Activated T-cell treated with anti-CD3 and anti-CD28 coated beads for 24 hours (primary cell): ENCODE data around the gene PKNOX1.
"Not testable (repeated sequence)": the region's sequence is repeated elsewhere in the genome, so short reads cannot be mapped to it uniquely, and the experiment has no call there.

ENCODE experiments used
- DNase-seq: peaks from one replicate; pipeline ENCODE4 v3.0.0-alpha.2; 2020; ENCODE audit warnings: low read depth

Gene PKNOX1

GRCh38 chr21:42956824-42957630, 17.3 kb upstream of the PKNOX1 start:
- DNase-seq, result no peak

GRCh38 chr21:42958122-42958521, 16.2 kb upstream of the PKNOX1 start:
- DNase-seq, result not testable (repeated sequence)

- DNase-seq, result no peak
Measured at GRCh38 chr21:42959728-42960127, 14.6 kb upstream of the PKNOX1 start.

DNA sequence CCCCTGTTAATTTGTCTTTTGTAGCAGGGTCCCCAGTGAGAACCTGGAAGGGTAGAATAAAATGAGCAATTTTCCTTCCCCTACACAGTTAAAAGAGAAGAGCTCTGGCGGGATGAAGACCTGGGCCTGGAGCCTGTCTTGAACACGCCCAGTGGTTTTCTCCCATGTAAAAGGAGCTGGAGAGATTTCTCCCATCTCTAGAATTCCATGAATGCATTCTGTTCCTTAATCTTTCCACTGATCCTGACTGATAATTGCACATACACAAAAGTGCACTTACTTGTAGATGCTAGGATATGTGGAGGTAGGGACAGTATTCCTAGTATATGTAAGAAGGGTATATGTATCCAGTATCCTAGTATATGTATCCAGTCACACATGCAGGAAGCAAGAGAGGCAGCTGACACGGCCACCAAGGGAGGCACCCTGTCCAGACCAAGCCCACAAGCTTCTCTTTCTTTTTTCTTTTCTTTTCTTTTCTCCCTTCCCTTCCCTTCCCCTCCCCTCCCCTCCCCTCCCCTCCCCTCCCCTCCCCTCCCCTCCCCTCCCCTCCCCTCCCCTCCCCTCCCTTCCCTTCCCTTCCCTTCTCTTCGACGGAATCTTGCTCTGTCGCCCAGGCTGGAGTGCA, 11.9 kb upstream of the PKNOX1 start:
- no peak for DNase-seq

- no peak for DNase-seq
Measured at GRCh38 chr21:42964086-42964485, 10.3 kb upstream of the PKNOX1 start.

GRCh38 chr21:42964546-42965210, 9.7 kb upstream of the PKNOX1 start:
- DNase-seq, result no peak

DNA sequence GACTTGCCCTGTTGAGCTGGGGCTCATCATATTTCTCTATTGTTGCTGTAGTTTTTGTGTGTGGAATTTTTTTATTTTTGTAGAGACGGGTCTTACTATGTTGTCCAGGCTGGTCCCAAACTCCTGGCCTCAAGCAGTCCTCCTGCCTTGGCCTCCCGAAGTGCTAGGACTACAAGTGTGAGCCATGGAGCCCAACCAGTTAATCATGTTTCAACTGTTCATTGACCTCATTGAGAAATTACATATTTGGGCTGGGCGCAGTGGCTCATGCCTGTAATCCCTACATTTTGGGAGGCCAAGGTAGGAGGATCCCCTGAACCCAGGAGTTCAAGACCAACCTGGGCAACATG, 9.2 kb upstream of the PKNOX1 start:
- DNase-seq, result no peak

DNA sequence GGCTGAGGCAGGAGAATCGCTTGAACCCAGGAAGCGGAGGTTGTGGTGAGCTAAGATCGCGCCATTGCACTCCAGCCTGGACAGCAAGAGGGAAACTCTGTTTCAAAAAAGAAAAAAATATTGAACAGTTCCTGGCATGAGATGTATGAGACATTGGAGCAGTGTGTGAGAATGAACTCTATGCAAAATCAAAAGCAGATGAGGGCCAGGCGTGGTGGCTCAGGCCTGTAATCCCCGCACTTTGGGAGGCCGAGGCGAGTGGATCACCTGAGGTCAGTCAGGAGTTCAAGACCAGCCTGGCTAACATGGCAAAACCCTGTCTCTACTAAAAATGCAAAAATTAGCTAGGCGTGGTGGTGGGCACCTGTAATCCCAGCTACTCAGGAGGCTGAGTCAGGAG, 6.7 kb upstream of the PKNOX1 start:
- DNase-seq, result not testable (repeated sequence)

DNA sequence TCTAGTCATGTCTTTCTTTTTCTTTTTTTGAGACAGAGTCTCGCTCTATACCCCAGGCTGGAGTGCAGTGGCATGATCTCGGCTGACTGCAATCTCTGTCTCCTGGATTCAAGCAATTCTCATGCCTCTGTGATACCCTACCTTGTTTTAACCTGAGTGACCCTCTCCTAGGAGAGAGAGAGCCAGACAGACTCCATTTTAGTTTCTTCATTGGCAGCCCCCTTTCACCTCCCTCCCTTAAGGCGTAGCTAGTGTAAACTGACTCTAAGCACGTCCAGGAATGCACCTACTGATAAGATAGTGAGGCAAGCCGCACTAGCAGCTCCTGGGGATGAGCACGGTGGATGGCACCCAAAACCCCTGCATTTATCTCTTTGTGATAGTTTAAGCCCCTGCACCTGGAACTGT, 5.2 kb upstream of the PKNOX1 start:
- DNase-seq, result no peak

GRCh38 chr21:42970946-42971653, 3.3 kb upstream of the PKNOX1 start:
- no peak for DNase-seq

DNA sequence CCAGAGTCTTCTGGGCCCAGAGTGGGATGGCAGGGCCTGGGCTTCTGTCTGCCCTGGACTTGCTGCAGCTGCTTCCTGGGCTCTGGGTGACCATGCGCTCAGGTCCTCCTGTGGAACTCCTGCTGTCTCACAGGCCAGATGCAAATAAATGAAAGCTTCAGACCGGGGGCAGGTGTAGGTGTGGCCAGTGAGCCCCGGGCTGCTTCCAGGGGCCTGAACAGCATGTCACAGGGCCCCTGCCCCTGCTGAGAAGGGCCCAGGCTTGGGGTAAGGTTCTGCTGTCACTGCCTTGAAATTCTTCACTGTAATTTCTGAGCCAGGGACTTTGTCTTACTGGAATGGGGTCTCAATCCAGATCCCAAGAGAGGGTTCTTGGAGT, 2.5 kb upstream of the PKNOX1 start:
- no peak for DNase-seq

- no peak for DNase-seq
Measured at GRCh38 chr21:42973309-42973990, 912 bp upstream of the PKNOX1 start.

- DNase-seq, result peak; percentile 60
Measured at GRCh38 chr21:42974832-42975820, 764 bp downstream of the PKNOX1 start.

DNA sequence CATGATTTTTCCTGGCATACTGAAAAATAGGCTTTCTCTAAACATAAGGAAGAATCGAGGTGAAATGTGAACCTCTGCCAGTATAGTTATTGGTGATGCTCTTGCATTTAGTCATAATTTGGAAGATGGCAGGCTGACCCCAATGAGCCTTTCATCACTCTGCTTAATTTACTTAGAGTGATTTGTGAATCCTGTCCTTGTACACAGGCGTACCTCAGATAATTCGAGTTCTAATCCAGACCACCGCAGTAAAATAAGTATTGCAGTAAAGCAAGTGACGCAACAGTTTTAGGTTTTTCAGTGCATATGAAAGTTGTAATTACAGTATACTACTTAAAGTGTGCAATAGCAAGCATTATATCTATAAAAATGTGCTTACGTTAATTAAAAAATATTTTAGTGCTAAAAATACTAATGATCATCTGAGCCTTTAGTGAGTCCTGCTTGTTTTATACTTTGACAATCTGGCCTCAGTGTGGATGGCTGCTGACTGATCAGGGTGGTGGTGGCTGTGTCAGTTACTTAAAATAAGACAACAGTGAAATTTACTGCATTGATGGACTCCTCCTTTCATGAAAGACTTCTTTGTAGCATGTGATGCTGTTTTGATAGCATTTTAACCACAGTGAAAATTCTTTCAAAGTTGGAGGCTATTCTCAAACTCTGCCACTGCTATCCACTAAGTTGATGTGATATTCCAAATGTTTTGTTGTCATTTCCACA, 1.7 kb downstream of the PKNOX1 start:
- DNase-seq, result no peak

DNA sequence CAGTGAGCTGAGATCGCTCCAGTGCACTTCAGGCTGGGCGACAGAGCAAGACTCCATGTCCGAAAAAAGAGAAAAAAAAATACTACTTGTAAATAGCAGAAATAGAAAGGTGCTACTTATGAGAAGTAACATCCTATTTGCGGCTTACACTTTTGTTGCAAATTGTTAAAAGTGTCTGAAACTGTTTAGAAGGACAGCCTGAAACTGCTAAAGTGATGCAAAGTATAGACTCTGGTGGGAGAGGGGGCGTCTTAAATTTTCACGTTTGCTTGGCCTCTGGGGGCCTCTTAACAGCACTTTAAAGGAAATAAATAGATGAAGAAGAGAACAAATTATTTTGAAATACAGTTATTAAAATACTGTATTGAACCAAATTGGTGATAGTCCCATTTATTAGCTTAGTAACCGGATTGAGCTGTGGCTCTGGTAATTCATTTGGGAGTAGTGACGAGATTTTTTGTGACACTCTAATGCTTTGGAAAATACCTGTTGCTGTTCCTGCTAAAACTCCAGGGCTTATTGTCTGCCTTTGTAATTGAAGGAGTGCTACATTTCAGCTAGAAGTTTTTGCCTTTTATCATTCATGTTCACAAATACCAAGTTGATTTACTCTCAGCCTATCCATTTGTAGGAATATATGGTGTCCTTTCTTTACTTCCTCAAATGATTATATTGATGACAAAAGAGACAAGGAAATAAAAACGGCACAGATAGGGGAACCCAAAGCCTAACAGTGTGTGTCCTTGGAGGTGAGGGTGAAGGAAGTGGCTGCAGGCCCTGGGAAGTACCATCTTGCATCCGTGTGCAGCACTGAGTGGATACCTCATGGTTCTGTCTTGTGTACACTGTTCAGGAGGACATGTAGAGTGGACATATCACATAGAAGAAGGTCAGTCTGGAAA, 6.2 kb downstream of the PKNOX1 start:
- DNase-seq, result no peak

GRCh38 chr21:42981214-42981523, 6.8 kb downstream of the PKNOX1 start:
- no peak for DNase-seq

GRCh38 chr21:42981862-42982261, 7.5 kb downstream of the PKNOX1 start:
- no peak for DNase-seq

GRCh38 chr21:42983103-42983502, 8.7 kb downstream of the PKNOX1 start:
- DNase-seq, result no peak

- no peak for DNase-seq
Measured at GRCh38 chr21:42983869-42984268, 9.5 kb downstream of the PKNOX1 start.
